ENCODE data around the gene F10. TPM values are rescaled to one million over a fixed set of nuclear protein-coding genes. Genes with fewer than 3 reads are reported as not detected.
"Not testable (repeated sequence)": the region's sequence is repeated elsewhere in the genome, so short reads cannot be mapped to it uniquely, and the experiment has no call there.

The F10 gene
- polyA plus RNA-seq, 1 experiment: 39.0 TPM

GRCh38 chr13:113096745-113097305 is 25.8 kb upstream of the F10 start:
- POLR2A ChIA-PET: no interaction called here
- CTCF ChIA-PET: interaction anchor here (0.7 kb wide), 1 partner anchor 10 kb away, joined by 3 read pairs; no protein-coding TSS in a partner anchor
- TF ChIP-seq, protein P1, sequence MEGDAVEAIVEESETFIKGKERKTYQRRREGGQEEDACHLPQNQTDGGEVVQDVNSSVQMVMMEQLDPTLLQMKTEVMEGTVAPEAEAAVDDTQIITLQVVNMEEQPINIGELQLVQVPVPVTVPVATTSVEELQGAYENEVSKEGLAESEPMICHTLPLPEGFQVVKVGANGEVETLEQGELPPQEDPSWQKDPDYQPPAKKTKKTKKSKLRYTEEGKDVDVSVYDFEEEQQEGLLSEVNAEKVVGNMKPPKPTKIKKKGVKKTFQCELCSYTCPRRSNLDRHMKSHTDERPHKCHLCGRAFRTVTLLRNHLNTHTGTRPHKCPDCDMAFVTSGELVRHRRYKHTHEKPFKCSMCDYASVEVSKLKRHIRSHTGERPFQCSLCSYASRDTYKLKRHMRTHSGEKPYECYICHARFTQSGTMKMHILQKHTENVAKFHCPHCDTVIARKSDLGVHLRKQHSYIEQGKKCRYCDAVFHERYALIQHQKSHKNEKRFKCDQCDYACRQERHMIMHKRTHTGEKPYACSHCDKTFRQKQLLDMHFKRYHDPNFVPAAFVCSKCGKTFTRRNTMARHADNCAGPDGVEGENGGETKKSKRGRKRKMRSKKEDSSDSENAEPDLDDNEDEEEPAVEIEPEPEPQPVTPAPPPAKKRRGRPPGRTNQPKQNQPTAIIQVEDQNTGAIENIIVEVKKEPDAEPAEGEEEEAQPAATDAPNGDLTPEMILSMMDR (IDR thresholded peaks at IDR 0.05; ENCODE audit: insufficient read depth, low read depth, low read length): no peak
- Histone ChIP-seq H3K4me3 (ENCODE audit: low read depth, low read length) (no peak overlapping the region), H3K36me3 (ENCODE audit: control insufficient read depth, insufficient read depth, low read length) (no peaks in the 10 kb centered on the region), H3K27me3 (ENCODE audit: control insufficient read depth, insufficient read depth, low read length) (peaks cover 4% of the 10 kb centered on the region)
- no peak for DNase-seq (ENCODE audit: low read depth)

GRCh38 chr13:113097651-113098050 is 24.9 kb upstream of the F10 start:
- H3K27me3 ChIP-seq (ENCODE audit: control insufficient read depth, insufficient read depth, low read length): peaks cover 4% of the 10 kb centered on the region
- ChIA-PET CTCF (interaction anchor here (0.7 kb wide), 1 partner anchor 11 kb away, joined by 3 read pairs; no protein-coding TSS in a partner anchor), POLR2A (no interaction called here)
- no peaks in the 10 kb centered on the region for H3K36me3 ChIP-seq (ENCODE audit: control insufficient read depth, insufficient read depth, low read length)
- DNase-seq (ENCODE audit: low read depth): no peak
- H3K4me3 ChIP-seq (ENCODE audit: low read depth, low read length): no peak overlapping the region
- TF ChIP-seq, protein P1 (IDR thresholded peaks at IDR 0.05; ENCODE audit: insufficient read depth, low read depth, low read length): no peak

GRCh38 chr13:113098162-113098732 is 24.4 kb upstream of the F10 start:
- Histone ChIP-seq H3K36me3 (ENCODE audit: control insufficient read depth, insufficient read depth, low read length) (no peaks in the 10 kb centered on the region), H3K4me3 (ENCODE audit: low read depth, low read length) (no peak overlapping the region), H3K27me3 (ENCODE audit: control insufficient read depth, insufficient read depth, low read length) (peaks cover 4% of the 10 kb centered on the region)
- peak; percentile 35 for DNase-seq (ENCODE audit: low read depth)
- POLR2A ChIA-PET: no interaction called here
- CTCF ChIA-PET: no interaction called here
- TF ChIP-seq, protein P1 (IDR thresholded peaks at IDR 0.05; ENCODE audit: insufficient read depth, low read depth, low read length): no peak

DNA sequence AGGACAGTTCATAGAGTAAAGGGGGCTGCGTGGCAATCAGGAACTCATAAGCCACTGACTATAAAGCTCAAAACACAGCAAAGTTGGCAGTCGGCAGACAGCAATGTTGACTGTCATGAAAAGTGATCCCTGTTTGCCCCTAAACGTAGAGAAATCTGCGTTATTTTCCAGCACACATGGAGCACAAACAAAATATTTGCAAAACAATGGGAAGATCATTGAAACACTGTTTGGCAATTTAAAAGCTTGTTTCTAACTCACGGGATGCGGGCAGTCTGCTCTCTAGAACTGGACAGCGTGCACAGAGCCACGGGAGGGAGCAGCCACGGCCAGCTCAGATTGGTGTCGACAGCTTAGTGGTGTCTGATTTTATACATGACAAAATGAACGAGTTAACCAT is 23.5 kb upstream of the F10 start:
- POLR2A ChIA-PET: no interaction called here
- DNase-seq (ENCODE audit: low read depth): no peak
- CTCF ChIA-PET: no interaction called here

GRCh38 chr13:113102302-113102701 is 20.3 kb upstream of the F10 start:
- CTCF ChIA-PET: interaction anchor here (0.7 to 1.4 kb wide), 3 partner anchors 11 to 73 kb away, joined by 3 read pairs; no protein-coding TSS in a partner anchor
- DNase-seq (ENCODE audit: low read depth); H3K36me3 ChIP-seq (ENCODE audit: control insufficient read depth, insufficient read depth, low read length); H3K27me3 ChIP-seq (ENCODE audit: control insufficient read depth, insufficient read depth, low read length); H3K4me3 ChIP-seq (ENCODE audit: low read depth, low read length); POLR2A ChIA-PET: not testable (repeated sequence)

More for the DNA sequence above, 23.5 kb upstream of the F10 start:
- H3K4me3 ChIP-seq (ENCODE audit: low read depth, low read length): no peak overlapping the region
- H3K27me3 ChIP-seq (ENCODE audit: control insufficient read depth, insufficient read depth, low read length): peaks cover 4% of the 10 kb centered on the region
- TF ChIP-seq, protein P1 (IDR thresholded peaks at IDR 0.05; ENCODE audit: insufficient read depth, low read depth, low read length): no peak
- no peaks in the 10 kb centered on the region for H3K36me3 ChIP-seq (ENCODE audit: control insufficient read depth, insufficient read depth, low read length)

Measured in BJ (cell line).